Mesodermal cell (in vitro differentiated cells): ENCODE measurements around the gene ZNF646.

Experiments
- H3K27ac ChIP-seq: 2 replicates; pipeline ENCODE4 v1.7.0; 2013; ENCODE audit warnings: mild to moderate bottlenecking, low read depth, low read length, moderate library complexity; ENCODE audit not compliant: severe bottlenecking
- H3K36me3 ChIP-seq: 2 replicates; pipeline ENCODE4 v1.7.1; 2013; ENCODE audit warnings: mild to moderate bottlenecking, low read length, moderate library complexity; ENCODE audit not compliant: control insufficient read depth, insufficient read depth
- H3K4me1 ChIP-seq: one replicate; pipeline ENCODE4 v1.7.1; 2013; ENCODE audit warnings: mild to moderate bottlenecking, low read length; ENCODE audit not compliant: insufficient read depth, control insufficient read depth, poor library complexity, severe bottlenecking
- H3K4me3 ChIP-seq: 2 replicates; pipeline ENCODE4 v1.7.0; 2013; ENCODE audit warnings: low read length, control low read depth, mild to moderate bottlenecking; ENCODE audit not compliant: insufficient read depth, poor library complexity, severe bottlenecking; ENCODE audit errors: extremely low read depth
- H3K9me3 ChIP-seq: 2 replicates; pipeline ENCODE4 v1.7.1; 2013; ENCODE audit warnings: mild to moderate bottlenecking, low read length, moderate library complexity; ENCODE audit not compliant: control insufficient read depth
- WGBS, 2 experiments: methylation state at CpG; one replicate each; pipeline ENCODE4 v1.1.5; 2013; ENCODE audit warnings: missing lambda C conversion rate in 2 of 2; ENCODE audit not compliant: insufficient coverage in 2 of 2; 5-methylcytosine and 5-hydroxymethylcytosine counted together

The ZNF646 gene

GRCh38 chr16:31071861-31072260 lies 2.4 kb upstream of the ZNF646 start:
- Histone ChIP-seq H3K36me3 (peaks cover 17% of the 10 kb centered on the region), H3K9me3 (no peaks in the 10 kb centered on the region), H3K27ac (peak overlapping the region; percentile 93), H3K4me3 (peak overlapping the region; percentile 59), H3K4me1 (no peaks in the 10 kb centered on the region)
- 76 to 79% methylated on average over 3 to 4 of the region's 4 CpGs for WGBS, 2 experiments

GRCh38 chr16:31072540-31073141 lies 1.6 kb upstream of the ZNF646 start:
- peaks cover 22% of the 10 kb centered on the region for H3K36me3 ChIP-seq
- H3K4me1 ChIP-seq, result no peaks in the 10 kb centered on the region
- H3K27ac ChIP-seq, result peak overlapping the region; percentile 93
- 1 to 2% methylated on average over 21 to 25 of the region's 27 CpGs for WGBS, 2 experiments
- H3K4me3 ChIP-seq, result peak overlapping the region; percentile 59
- H3K9me3 ChIP-seq, result no peaks in the 10 kb centered on the region

DNA sequence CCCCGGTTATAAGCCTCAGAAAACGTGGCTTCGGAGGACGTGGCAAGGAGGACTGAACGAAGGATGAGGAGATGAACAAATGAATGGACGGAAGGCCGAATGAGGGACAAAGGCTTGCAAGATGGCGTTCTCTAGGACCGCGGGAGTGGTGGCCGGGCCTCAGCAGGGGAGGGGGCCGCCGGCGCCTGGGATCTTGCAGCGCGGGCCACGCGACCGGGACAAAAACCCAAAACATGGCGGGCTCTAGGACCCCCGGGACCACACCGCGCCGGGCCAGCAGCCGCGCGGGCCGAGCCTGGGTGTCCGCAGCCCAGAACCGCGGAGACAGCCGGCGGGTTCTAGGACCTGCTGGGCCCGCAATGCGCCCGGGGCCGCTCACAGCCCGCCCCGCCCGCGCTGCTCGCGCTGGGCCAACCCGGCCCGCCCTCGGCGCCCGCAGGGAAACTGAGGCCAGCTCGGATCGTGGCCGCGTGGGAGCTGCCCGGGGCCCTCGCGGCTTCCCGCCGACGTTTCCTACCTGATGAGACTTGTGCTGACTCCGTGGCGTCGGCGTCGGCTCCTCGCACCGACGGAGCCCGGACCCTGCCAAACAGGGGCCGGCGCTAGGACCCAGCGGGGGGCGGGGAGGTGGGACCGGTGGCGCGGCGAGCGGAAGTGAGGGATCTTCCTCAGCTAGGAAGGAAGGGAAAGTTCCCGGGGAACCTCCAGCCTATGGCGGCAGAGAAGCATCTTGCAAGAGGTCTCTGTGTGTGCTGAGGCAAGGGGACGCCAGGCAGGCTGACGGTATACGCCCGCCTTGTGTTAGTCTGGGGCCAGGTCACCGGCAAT lies 866 bp upstream of the ZNF646 start:
- WGBS, 2 experiments, result 0% methylated on average over 52 to 77 of the region's 83 CpGs
- Histone ChIP-seq H3K27ac (peak overlapping the region; percentile 93), H3K9me3 (no peaks in the 10 kb centered on the region), H3K36me3 (peaks cover 27% of the 10 kb centered on the region), H3K4me3 (peak overlapping the region; percentile 59), H3K4me1 (no peaks in the 10 kb centered on the region)

DNA sequence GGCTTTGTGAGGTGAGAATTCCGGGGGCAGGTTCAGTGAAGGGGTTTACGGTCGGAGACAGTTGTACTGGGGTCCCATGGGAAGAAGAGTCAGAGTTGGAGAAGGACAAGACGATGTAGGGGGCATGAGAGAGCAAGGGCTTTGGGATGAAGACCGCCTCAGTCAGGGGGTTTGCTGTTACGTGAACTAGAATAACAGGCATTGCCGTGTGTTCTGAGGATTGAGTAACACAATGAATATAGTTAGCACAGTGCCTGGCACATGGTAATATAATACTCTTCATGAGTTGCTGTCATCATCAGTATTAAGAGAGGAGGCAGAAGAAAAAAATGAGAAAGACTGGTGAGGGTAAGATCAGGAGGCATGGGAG lies 577 bp downstream of the ZNF646 start:
- Histone ChIP-seq H3K36me3 (peaks cover 41% of the 10 kb centered on the region), H3K27ac (peak overlapping the region; percentile 93), H3K9me3 (no peaks in the 10 kb centered on the region), H3K4me3 (peak overlapping the region; percentile 59), H3K4me1 (no peaks in the 10 kb centered on the region)
- 2 to 8% methylated on average over 7 of the region's 7 CpGs for WGBS, 2 experiments

DNA sequence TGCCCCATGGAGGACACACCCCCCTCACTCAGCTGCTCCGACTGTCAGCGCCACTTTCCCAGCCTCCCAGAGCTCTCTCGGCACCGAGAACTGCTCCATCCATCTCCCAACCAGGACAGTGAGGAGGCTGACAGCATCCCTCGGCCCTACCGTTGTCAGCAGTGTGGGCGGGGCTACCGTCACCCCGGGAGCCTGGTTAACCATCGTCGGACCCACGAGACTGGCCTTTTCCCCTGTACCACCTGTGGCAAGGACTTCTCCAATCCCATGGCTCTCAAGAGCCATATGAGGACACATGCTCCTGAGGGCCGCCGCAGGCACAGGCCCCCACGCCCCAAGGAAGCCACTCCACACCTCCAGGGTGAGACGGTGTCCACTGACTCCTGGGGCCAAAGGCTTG lies 2.1 kb downstream of the ZNF646 start:
- peaks cover 56% of the 10 kb centered on the region for H3K36me3 ChIP-seq
- H3K9me3 ChIP-seq, result no peaks in the 10 kb centered on the region
- H3K27ac ChIP-seq, result no peak overlapping the region
- H3K4me3 ChIP-seq, result no peak overlapping the region
- WGBS, 2 experiments, result 91 to 94% methylated on average over 14 to 16 of the region's 16 CpGs
- H3K4me1 ChIP-seq, result no peaks in the 10 kb centered on the region

GRCh38 chr16:31077024-31077423 lies 2.8 kb downstream of the ZNF646 start:
- no peak overlapping the region for H3K27ac ChIP-seq
- WGBS, 2 experiments, result 98 to 99% methylated on average over 13 of the region's 13 CpGs
- no peaks in the 10 kb centered on the region for H3K9me3 ChIP-seq
- no peaks in the 10 kb centered on the region for H3K4me1 ChIP-seq
- H3K36me3 ChIP-seq, result peaks cover 56% of the 10 kb centered on the region
- H3K4me3 ChIP-seq, result no peak overlapping the region

DNA sequence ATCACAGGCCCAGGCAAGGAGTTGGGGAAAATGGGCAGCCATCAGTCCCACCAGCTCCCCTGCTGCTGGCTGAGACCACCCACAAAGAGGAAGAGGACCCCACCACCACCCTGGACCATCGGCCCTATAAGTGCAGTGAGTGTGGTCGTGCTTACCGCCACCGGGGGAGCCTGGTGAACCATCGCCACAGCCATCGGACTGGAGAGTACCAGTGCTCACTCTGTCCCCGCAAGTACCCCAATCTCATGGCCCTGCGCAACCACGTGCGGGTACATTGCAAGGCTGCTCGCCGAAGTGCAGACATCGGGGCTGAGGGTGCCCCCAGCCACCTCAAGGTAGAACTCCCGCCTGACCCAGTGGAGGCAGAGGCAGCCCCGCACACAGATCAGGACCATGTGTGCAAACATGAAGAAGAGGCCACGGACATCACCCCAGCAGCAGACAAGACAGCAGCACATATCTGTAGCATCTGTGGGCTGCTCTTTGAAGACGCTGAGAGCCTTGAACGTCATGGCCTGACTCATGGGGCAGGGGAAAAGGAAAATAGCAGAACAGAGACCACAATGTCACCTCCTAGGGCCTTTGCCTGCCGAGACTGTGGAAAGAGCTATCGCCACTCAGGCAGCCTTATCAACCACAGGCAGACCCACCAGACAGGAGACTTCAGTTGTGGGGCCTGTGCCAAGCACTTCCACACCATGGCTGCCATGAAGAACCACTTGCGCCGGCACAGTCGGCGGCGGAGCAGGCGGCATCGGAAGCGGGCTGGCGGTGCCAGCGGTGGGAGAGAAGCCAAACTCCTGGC lies 3.6 kb downstream of the ZNF646 start:
- H3K27ac ChIP-seq, result no peak overlapping the region
- H3K4me1 ChIP-seq, result no peaks in the 10 kb centered on the region
- no peak overlapping the region for H3K4me3 ChIP-seq
- H3K36me3 ChIP-seq, result peaks cover 63% of the 10 kb centered on the region
- no peaks in the 10 kb centered on the region for H3K9me3 ChIP-seq
- 94 to 97% methylated on average over 28 to 30 of the region's 30 CpGs for WGBS, 2 experiments

- Histone ChIP-seq H3K36me3 (peaks cover 72% of the 10 kb centered on the region), H3K4me3 (no peak overlapping the region), H3K27ac (no peak overlapping the region), H3K9me3 (no peaks in the 10 kb centered on the region), H3K4me1 (no peaks in the 10 kb centered on the region)
- 97 to 98% methylated on average over 14 to 15 of the region's 15 CpGs for WGBS, 2 experiments
These were observed 4.5 kb downstream of the ZNF646 start for GRCh38 chr16:31078597-31079341.

DNA sequence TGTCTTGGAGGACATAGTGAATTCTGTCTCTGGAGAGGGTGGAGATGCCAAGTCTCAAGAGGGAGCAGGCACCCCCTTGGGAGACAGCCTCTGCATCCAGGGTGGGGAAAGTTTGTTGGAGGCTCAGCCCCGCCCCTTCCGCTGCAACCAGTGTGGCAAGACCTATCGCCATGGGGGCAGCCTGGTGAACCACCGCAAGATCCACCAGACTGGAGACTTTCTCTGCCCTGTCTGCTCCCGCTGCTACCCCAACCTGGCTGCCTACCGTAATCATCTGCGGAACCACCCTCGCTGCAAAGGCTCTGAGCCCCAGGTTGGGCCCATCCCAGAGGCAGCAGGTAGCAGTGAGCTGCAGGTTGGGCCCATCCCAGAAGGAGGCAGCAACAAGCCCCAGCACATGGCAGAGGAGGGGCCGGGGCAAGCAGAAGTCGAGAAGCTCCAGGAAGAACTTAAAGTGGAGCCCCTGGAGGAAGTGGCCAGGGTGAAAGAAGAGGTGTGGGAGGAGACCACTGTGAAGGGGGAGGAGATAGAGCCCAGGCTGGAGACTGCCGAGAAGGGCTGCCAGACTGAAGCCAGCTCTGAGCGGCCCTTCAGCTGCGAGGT lies 5.2 kb downstream of the ZNF646 start:
- peaks cover 76% of the 10 kb centered on the region for H3K36me3 ChIP-seq
- no peak overlapping the region for H3K27ac ChIP-seq
- H3K4me3 ChIP-seq, result no peak overlapping the region
- no peaks in the 10 kb centered on the region for H3K9me3 ChIP-seq
- H3K4me1 ChIP-seq, result no peaks in the 10 kb centered on the region
- 91 to 92% methylated on average over 11 to 13 of the region's 13 CpGs for WGBS, 2 experiments

DNA sequence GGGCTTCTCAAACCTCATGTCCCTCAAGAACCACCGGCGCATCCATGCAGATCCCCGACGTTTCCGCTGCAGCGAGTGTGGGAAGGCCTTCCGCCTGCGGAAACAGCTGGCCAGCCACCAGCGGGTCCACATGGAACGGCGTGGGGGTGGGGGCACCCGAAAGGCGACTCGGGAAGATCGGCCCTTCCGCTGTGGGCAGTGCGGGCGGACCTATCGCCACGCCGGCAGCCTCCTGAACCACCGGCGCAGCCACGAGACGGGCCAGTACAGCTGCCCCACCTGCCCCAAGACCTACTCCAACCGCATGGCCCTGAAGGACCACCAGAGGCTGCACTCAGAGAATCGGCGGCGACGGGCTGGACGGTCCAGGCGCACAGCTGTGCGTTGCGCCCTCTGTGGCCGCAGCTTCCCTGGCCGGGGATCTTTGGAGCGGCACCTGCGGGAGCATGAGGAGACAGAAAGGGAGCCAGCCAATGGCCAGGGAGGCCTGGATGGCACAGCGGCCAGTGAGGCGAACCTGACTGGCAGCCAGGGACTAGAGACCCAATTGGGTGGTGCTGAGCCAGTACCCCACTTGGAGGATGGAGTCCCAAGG lies 5.9 kb downstream of the ZNF646 start:
- 92 to 97% methylated on average over 31 to 39 of the region's 40 CpGs for WGBS, 2 experiments
- no peak overlapping the region for H3K4me3 ChIP-seq
- H3K4me1 ChIP-seq, result no peaks in the 10 kb centered on the region
- no peaks in the 10 kb centered on the region for H3K9me3 ChIP-seq
- H3K36me3 ChIP-seq, result peaks cover 79% of the 10 kb centered on the region
- no peak overlapping the region for H3K27ac ChIP-seq
